Adrenal gland (tissue), 5 donors: ENCODE measurements around the gene NDST1.

Source experiments
- CTCF ChIP-seq, 6 experiments: fragments of 450-650 bp in 4 of 6; fragments of 200-600 bp in 2 of 6; sonication (generic) in 1 of 6; IDR thresholded peaks; 1 replicate in 5 of 6; 2 replicates in 1 of 6; pipeline versions ENCODE4 v1.5.1 to v1.8.0; 2016 to 2021; ENCODE audit warnings: antibody characterized with exemption in 6 of 6, mild to moderate bottlenecking in 2 of 6, moderate library complexity in 1 of 6
- POLR2A ChIP-seq, 2 donors: fragments of 450-650 bp; IDR thresholded peaks; one replicate each; pipeline ENCODE4 v1.6.1; 2017; ENCODE audit warnings: antibody characterized with exemption in 2 of 2, mild to moderate bottlenecking in 2 of 2, moderate library complexity in 1 of 2
- donor health status: DM: no; HTN: no; CAD: no.

GRCh38 chr5:150498501-150498900 lies 9.4 kb upstream of the NDST1 start:
- TF ChIP-seq CTCF (IDR thresholded peaks at IDR 0.05) (no peak), POLR2A (IDR thresholded peaks at IDR 0.05) (no peak)
